ENCODE results near the gene MYO3B.

MYO3B gene

GRCh38 chr2:170291474-170291873 is 113.5 kb downstream of the MYO3B start:
- ChIA-PET POLR2A (no interaction called here), CTCF (no interaction called here)
- TF ChIP-seq CTCF (IDR thresholded peaks at IDR 0.05; ENCODE audit: control extremely low read depth, extremely low read depth, low read depth, missing control alignments), result no peak
- DNase-seq (ENCODE audit: extremely low spot score), result no peak

- TF ChIP-seq CTCF (IDR thresholded peaks at IDR 0.05; ENCODE audit: control extremely low read depth, extremely low read depth, low read depth, missing control alignments), result no peak
- DNase-seq (ENCODE audit: extremely low spot score), result no peak
- ChIA-PET CTCF (no interaction called here), POLR2A (no interaction called here)
These were observed 114.5 kb downstream of the MYO3B start for GRCh38 chr2:170292415-170292814.

- ChIA-PET CTCF (interaction anchor here (1.3 to 2.9 kb wide), 2 partner anchors 21 to 27 kb away, joined by 4 to 10 read pairs; no protein-coding TSS in a partner anchor), POLR2A (no interaction called here)
- no peak for TF ChIP-seq CTCF (IDR thresholded peaks at IDR 0.05; ENCODE audit: control extremely low read depth, extremely low read depth, low read depth, missing control alignments)
- DNase-seq (ENCODE audit: extremely low spot score), result no peak
These were observed 119.5 kb downstream of the MYO3B start for GRCh38 chr2:170297496-170297895.

GRCh38 chr2:170298115-170298514 is 120.2 kb downstream of the MYO3B start:
- TF ChIP-seq CTCF (IDR thresholded peaks at IDR 0.05; ENCODE audit: control extremely low read depth, extremely low read depth, low read depth, missing control alignments), result no peak
- CTCF ChIA-PET, result interaction anchor here (1.3 to 2.9 kb wide), 2 partner anchors 26 to 111 kb away, joined by 3 to 10 read pairs; no protein-coding TSS in a partner anchor
- POLR2A ChIA-PET, result no interaction called here
- DNase-seq (ENCODE audit: extremely low spot score), result peak; percentile 29

- POLR2A ChIA-PET, result no interaction called here
- CTCF ChIA-PET, result interaction anchor here (1.3 to 2.9 kb wide), 2 partner anchors 26 to 110 kb away, joined by 3 to 10 read pairs; no protein-coding TSS in a partner anchor
- no peak for TF ChIP-seq CTCF (IDR thresholded peaks at IDR 0.05; ENCODE audit: control extremely low read depth, extremely low read depth, low read depth, missing control alignments)
- no peak for DNase-seq (ENCODE audit: extremely low spot score)
These were observed 121.0 kb downstream of the MYO3B start for GRCh38 chr2:170298861-170299429.

GRCh38 chr2:170300993-170301392 is 123.0 kb downstream of the MYO3B start:
- no peak for TF ChIP-seq CTCF (IDR thresholded peaks at IDR 0.05; ENCODE audit: control extremely low read depth, extremely low read depth, low read depth, missing control alignments)
- POLR2A ChIA-PET, result no interaction called here
- CTCF ChIA-PET, result no interaction called here
- no peak for DNase-seq (ENCODE audit: extremely low spot score)
